Mucosa of descending colon (tissue), 3 donors: ENCODE data around the gene IL11RA. TPM values are rescaled to one million over a fixed set of nuclear protein-coding genes. Genes with fewer than 3 reads are reported as not detected.

Experiments used
- ATAC-seq: fragments of 200-7000 bp; cut with Tn5 transposase; one replicate; pipeline ENCODE4 v1.9.1; 2020; ENCODE audit warnings: mild to moderate bottlenecking, moderate library complexity
- DNase-seq, 3 donors: peaks; one replicate each; pipeline ENCODE4 v3.0.0-alpha.2; 2020
- H3K36me3 ChIP-seq: fragments of 200-600 bp; one replicate; pipeline ENCODE4 v1.8.0; 2021; ENCODE audit warnings: low read depth, mild to moderate bottlenecking
- H3K4me1 ChIP-seq: fragments of 200-600 bp; one replicate; pipeline ENCODE4 v1.8.0; 2021; ENCODE audit warnings: low read depth, mild to moderate bottlenecking
- H3K4me3 ChIP-seq: fragments of 200-600 bp; one replicate; pipeline ENCODE4 v1.8.0; 2021; ENCODE audit warnings: mild to moderate bottlenecking
- H3K9me3 ChIP-seq: fragments of 200-600 bp; one replicate; pipeline ENCODE4 v1.8.0; 2021; ENCODE audit warnings: mild to moderate bottlenecking
- CTCF ChIP-seq: fragments of 200-600 bp; IDR thresholded peaks from one replicate; pipeline ENCODE4 v1.8.0; 2022; ENCODE audit warnings: antibody characterized with exemption, mild to moderate bottlenecking
- intact Hi-C, 2 donors: fragments of 100-400 bp; cut with DNase I in 1 of 2; cut with micrococcal nuclease in 1 of 2; formaldehyde crosslinking; loops; one replicate each; pipeline versions ENCODE4 v1.11.0 to v1.11.1; 2022; cut with DNase I, micrococcal nuclease
- total RNA-seq, 3 donors: library from RNA; stranded (reverse); fragmentation: NEBNext Ultra II Directional in 2 of 3; extraction: Animal tissue kit (Norgen Biotek cat#: 25700) in 2 of 3; gene quantifications; one replicate each; pipeline versions ENCODE4 v1.2.1 to v1.2.4, GENCODE V29; 2021 to 2023
- donor health status: DM: no; HTN: no; CAD: no; lungs with moderate emphysema.
- donor health status: DM: no; HTN: no; CAD: no.
- donor health status: DM: no; HTN: yes; CAD: no.

IL11RA gene
- total RNA-seq, 3 donors from 2014 or later = 18.8 to 57.4 (median 41.0) TPM

GRCh38 chr9:34653151-34654072 is 1.4 kb downstream of the IL11RA start:
- no peaks in the 10 kb centered on the region for H3K9me3 ChIP-seq
- H3K4me3 ChIP-seq = no peak overlapping the region
- TF ChIP-seq CTCF = no peak
- no peak for ATAC-seq
- no peaks in the 10 kb centered on the region for H3K36me3 ChIP-seq
- intact Hi-C loops = no loop called here
- H3K4me1 ChIP-seq = peaks cover 17% of the 10 kb centered on the region
- DNase-seq = peak in 1 of 3 donors; percentile 36

GRCh38 chr9:34654323-34655051 is 2.5 kb downstream of the IL11RA start:
- H3K4me3 ChIP-seq = no peak overlapping the region
- H3K4me1 ChIP-seq = peaks cover 18% of the 10 kb centered on the region
- TF ChIP-seq CTCF = no peak
- no peaks in the 10 kb centered on the region for H3K9me3 ChIP-seq
- no peaks in the 10 kb centered on the region for H3K36me3 ChIP-seq
- ATAC-seq = no peak
- intact Hi-C loops = no loop called here
- DNase-seq = peak in 1 of 3 donors; percentile 50

GRCh38 chr9:34655394-34655793 is 3.4 kb downstream of the IL11RA start:
- Histone ChIP-seq H3K9me3 (no peaks in the 10 kb centered on the region), H3K36me3 (no peaks in the 10 kb centered on the region), H3K4me3 (no peak overlapping the region), H3K4me1 (peaks cover 23% of the 10 kb centered on the region)
- no peak for TF ChIP-seq CTCF
- DNase-seq = no peak
- ATAC-seq = no peak
- intact Hi-C loops = no loop called here

- intact Hi-C loops = no loop called here
- TF ChIP-seq CTCF = no peak
- ATAC-seq (no peak), DNase-seq (no peak)
- no peaks in the 10 kb centered on the region for H3K36me3 ChIP-seq
- H3K4me3 ChIP-seq = no peak overlapping the region
- H3K9me3 ChIP-seq = no peaks in the 10 kb centered on the region
- peaks cover 19% of the 10 kb centered on the region for H3K4me1 ChIP-seq
These were observed 5.0 kb downstream of the IL11RA start for GRCh38 chr9:34656992-34657391.

- H3K4me1 ChIP-seq = peaks cover 10% of the 10 kb centered on the region
- DNase-seq (no peak), ATAC-seq (no peak)
- H3K36me3 ChIP-seq = no peaks in the 10 kb centered on the region
- H3K9me3 ChIP-seq = no peaks in the 10 kb centered on the region
- H3K4me3 ChIP-seq = no peak overlapping the region
- TF ChIP-seq CTCF = no peak
- intact Hi-C loops = no loop called here
These were observed 6.5 kb downstream of the IL11RA start for GRCh38 chr9:34658461-34658860.
